ENCODE measurements around the gene IRF5. TPM values are rescaled to one million over a fixed set of nuclear protein-coding genes. Genes with fewer than 3 reads are reported as not detected.

Gene IRF5
- total and polyA plus RNA-seq, 10 of the 15 experiments (the other 5 are each of a cell fraction or from before 2014, with no cell fraction given): 5.4 to 90.3 (median 61.7) TPM

DNA sequence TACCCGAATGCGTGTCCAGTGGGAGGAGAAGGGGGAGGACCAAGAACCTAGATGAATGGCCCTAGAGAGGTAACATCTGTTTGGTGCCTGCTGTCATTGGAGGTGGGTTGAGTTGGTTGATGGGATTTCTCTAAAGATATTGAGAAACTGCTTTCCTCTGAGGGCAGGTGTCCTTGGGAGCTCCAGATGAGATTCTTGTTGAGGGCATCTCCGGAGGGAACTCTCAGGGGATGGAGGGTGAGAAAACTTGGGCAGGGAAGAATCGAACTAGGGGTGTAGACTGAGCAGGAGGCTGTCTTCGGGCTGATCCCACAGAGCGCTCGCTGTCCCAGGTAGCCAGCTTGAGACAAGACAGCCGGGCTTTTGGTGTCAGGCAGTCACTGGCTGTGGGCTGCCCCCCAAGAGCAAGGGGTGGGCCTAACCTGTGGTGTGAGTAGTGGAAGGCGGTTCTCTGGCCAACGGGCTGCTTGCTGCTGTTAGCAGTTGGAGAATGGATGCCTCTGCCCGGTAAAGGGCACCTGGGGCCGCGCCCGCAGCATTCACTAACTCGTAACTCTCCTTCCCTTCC is 3.7 kb downstream of the IRF5 start:
- H3K4me2 ChIP-seq (ENCODE audit: control insufficient read depth, insufficient read depth): peak overlapping the region; percentile 86
- H3K27ac ChIP-seq (ENCODE audit: control insufficient read depth, insufficient read depth): peak overlapping the region; percentile 96
- H2AFZ ChIP-seq (ENCODE audit: control insufficient read depth, low read depth, low read length): no peak overlapping the region

More for the DNA sequence above, 3.7 kb downstream of the IRF5 start:
- Histone ChIP-seq H3K36me3 (ENCODE audit: control insufficient read depth in 2 of 2, insufficient read depth in 2 of 2, low read length in 1 of 2) (peaks cover 13 to 14% of the 10 kb centered on the region in 2 experiments), H3K79me2 (ENCODE audit: control insufficient read depth, insufficient read depth, low read length) (peaks cover 79% of the 10 kb centered on the region), H3K4me1 (ENCODE audit: control insufficient read depth, insufficient read depth, low read length) (peaks cover 26% of the 10 kb centered on the region), H3K9me3 (replicated peaks; ENCODE audit: control insufficient read depth, insufficient read depth, low read length) (no peaks in the 10 kb centered on the region), H3K9ac (ENCODE audit: control insufficient read depth, insufficient read depth, low read length) (peak overlapping the region; percentile 83), H3K27me3 (replicated peaks in 1 of 2; ENCODE audit: control insufficient read depth in 2 of 2, insufficient read depth in 2 of 2, low read length in 1 of 2) (no peaks in the 10 kb centered on the region), H4K20me1 (ENCODE audit: control insufficient read depth, insufficient read depth) (no peaks in the 10 kb centered on the region), H3K4me3 (peak overlapping the region; percentile 71)
- in situ Hi-C loops (cut with MboI): no loop called here
- ChIA-PET RAD21 (ENCODE audit: unreplicated experiment) (interaction anchor here (0.5 to 5.6 kb wide), 19 partner anchors 7 to 225 kb away, joined by 3 to 40 read pairs (median 9); partner anchors contain the start of gene TNPO3), CTCF (interaction anchor here (0.8 to 3.2 kb wide), 10 partner anchors 9 to 272 kb away, joined by 3 to 23 read pairs (median 11); no protein-coding TSS in a partner anchor), POLR2A (interaction anchor here (1.1 to 6.7 kb wide), 9 partner anchors 14 to 148 kb away, joined by 3 to 107 read pairs (median 20); partner anchors contain the start of gene KCP), SMC1A (ENCODE audit: uncharacterized antibody, unreplicated experiment) (interaction anchor here (0.9 to 3.7 kb wide), 22 partner anchors 8 to 206 kb away, joined by 3 to 37 read pairs (median 5); partner anchors contain the start of gene TNPO3)
- DNase-seq (ENCODE audit: low read depth, low spot score) (no peak), ATAC-seq (no peak), FAIRE-seq (no peak)
- no TSS peak for BruUV-seq (replicated peaks)
- intact Hi-C loops (cut with micrococcal nuclease; ENCODE audit: unreplicated experiment): loop anchor here (2.0 kb wide), 1 partner anchor 37 kb away; no protein-coding TSS in a partner anchor
- WGBS (ENCODE audit: insufficient coverage, insufficient replicate concordance, low lambda C conversion rate, missing lambda C conversion rate): 59% methylated on average over 15 of the region's 15 CpGs
- TF ChIP-seq HDGF (IDR thresholded peaks at IDR 0.05): 0 out of 2 replicates have a peak, but pooled peaks have one; percentile 4
- 0 out of 2 replicates have a peak, but pooled peaks have one; percentile 40 for TF ChIP-seq TCF12 (IDR thresholded peaks at IDR 0.05; ENCODE audit: low read depth, low read length)
- no peak for TF ChIP-seq CHD4 (IDR thresholded peaks at IDR 0.05)
- 0 out of 4 replicates have a peak, but pooled peaks of 1 of the 2 experiments have one; percentile 2 for TF ChIP-seq EP300 (IDR thresholded peaks at IDR 0.05; ENCODE audit: borderline replicate concordance in 1 of 2, control insufficient read depth in 1 of 2, low read depth in 2 of 2, low read length in 2 of 2)
- TF ChIP-seq TCF3 (IDR thresholded peaks at IDR 0.05; ENCODE audit: borderline replicate concordance, insufficient read depth, low read depth, low read length): peak; percentile 30; the same call in 1 of the 2 replicates
- 0 out of 2 replicates have a peak, but pooled peaks have one; percentile 9 for TF ChIP-seq NFYB (IDR thresholded peaks at IDR 0.05; ENCODE audit: insufficient read depth, low read depth, low read length)
- no peak for TF ChIP-seq JUNB (IDR thresholded peaks at IDR 0.05)
- 0 out of 2 replicates have a peak, but pooled peaks have one; percentile 7 for TF ChIP-seq POLR2AphosphoS5 (IDR thresholded peaks at IDR 0.05; ENCODE audit: low read length)
- no peak for TF ChIP-seq SMARCA5 (IDR thresholded peaks at IDR 0.05)
